WTC11 (cell line): ENCODE data around the gene ELN. TPM values are rescaled to one million over a fixed set of nuclear protein-coding genes. Genes with fewer than 3 reads are reported as not detected.

Source experiments
- ATAC-seq: fragments of 200-7000 bp; cut with Tn5 transposase; 2 replicates; pipeline ENCODE4 v1.10.0; 2021; ENCODE audit warnings: mild to moderate bottlenecking, moderate library complexity
- CTCF ChIA-PET: fragments of 300-600 bp; sonication (Branson Sonifier 250); formaldehyde crosslinking; loops from one replicate; lab custom pipeline; 2021; ENCODE audit warnings: antibody characterized with exemption; lab: Charles Lee
- POLR2A ChIA-PET: fragments of 350-600 bp; sonication (Branson Sonifier 250); formaldehyde crosslinking; loops from one replicate; lab custom pipeline; 2021; ENCODE audit warnings: antibody characterized with exemption; lab: Charles Lee
- DNase-seq: peaks from one replicate; pipeline ENCODE4 v3.0.0; 2021; ENCODE audit warnings: low spot score
- H3K27ac Mint-ChIP-seq: 2 replicates; pipeline ENCODE4 v1.8.0; 2021; ENCODE audit warnings: mixed read lengths
- H3K27me3 Mint-ChIP-seq: 2 replicates; pipeline ENCODE4 v1.8.0; 2021; ENCODE audit warnings: low read depth, mild to moderate bottlenecking, moderate library complexity, mixed read lengths
- H3K36me3 Mint-ChIP-seq: 2 replicates; pipeline ENCODE4 v1.8.0; 2021; ENCODE audit warnings: mixed read lengths
- H3K4me1 Mint-ChIP-seq: 2 replicates; pipeline ENCODE4 v1.8.0; 2022; ENCODE audit warnings: mixed read lengths
- H3K4me3 Mint-ChIP-seq: 2 replicates; pipeline ENCODE4 v1.8.0; 2021; ENCODE audit warnings: mild to moderate bottlenecking, moderate library complexity, mixed read lengths
- H3K9me3 Mint-ChIP-seq: 2 replicates; pipeline ENCODE4 v1.8.0; 2021; ENCODE audit warnings: mixed read lengths
- ATF3 ChIP-seq: sonication (generic); formaldehyde crosslinking; conservative IDR thresholded peaks from 2 replicates; pipeline ENCODE4 v1.8.1; 2022; ENCODE audit warnings: mild to moderate bottlenecking, missing genetic modification reagents
- E2F5 ChIP-seq: sonication (generic); formaldehyde crosslinking; IDR thresholded peaks from 2 replicates; pipeline ENCODE4 v1.8.1; 2022; ENCODE audit warnings: mild to moderate bottlenecking, moderate library complexity, missing genetic modification reagents
- ELF4 ChIP-seq: sonication (generic); formaldehyde crosslinking; IDR thresholded peaks from 2 replicates; pipeline ENCODE4 v1.8.1; 2022; ENCODE audit warnings: low read depth, mild to moderate bottlenecking, moderate library complexity, missing genetic modification reagents
- ETV6 ChIP-seq: sonication (generic); formaldehyde crosslinking; IDR thresholded peaks from 2 replicates; pipeline ENCODE4 v1.8.1; 2022; ENCODE audit warnings: mild to moderate bottlenecking, missing genetic modification reagents
- GABPB1 ChIP-seq: sonication (generic); formaldehyde crosslinking; IDR thresholded peaks from 2 replicates; pipeline ENCODE4 v1.8.1; 2023; ENCODE audit warnings: mild to moderate bottlenecking, missing genetic modification reagents
- IRF2 ChIP-seq: sonication (generic); formaldehyde crosslinking; IDR thresholded peaks from 2 replicates; pipeline ENCODE4 v1.8.0; 2022; ENCODE audit warnings: low read depth, missing genetic modification reagents, borderline replicate concordance
- JAZF1 ChIP-seq: fragments of 250-450 bp; sonication (Bioruptor Pico); IDR thresholded peaks from 2 replicates; pipeline ENCODE4 v1.9.0; 2021; ENCODE audit warnings: moderate library complexity, mild to moderate bottlenecking, inconsistent platforms
- JUN ChIP-seq: sonication (generic); formaldehyde crosslinking; IDR thresholded peaks from 2 replicates; pipeline ENCODE4 v1.8.0; 2023; ENCODE audit warnings: mild to moderate bottlenecking, missing genetic modification reagents
- KAT7 ChIP-seq: sonication (generic); formaldehyde crosslinking; IDR thresholded peaks from 2 replicates; pipeline ENCODE4 v1.8.1; 2023; ENCODE audit warnings: missing genetic modification reagents, mild to moderate bottlenecking, borderline replicate concordance
- MXD4 ChIP-seq: fragments of 250-450 bp; sonication (Bioruptor Pico); IDR thresholded peaks from 2 replicates; pipeline ENCODE4 v1.8.0; 2021; ENCODE audit warnings: mild to moderate bottlenecking, moderate library complexity, borderline replicate concordance
- NR2C2 ChIP-seq: sonication (generic); formaldehyde crosslinking; IDR thresholded peaks from 2 replicates; pipeline ENCODE4 v1.8.0; 2022; ENCODE audit warnings: mild to moderate bottlenecking, missing genetic modification reagents
- PREB ChIP-seq: sonication (generic); formaldehyde crosslinking; IDR thresholded peaks from 2 replicates; pipeline ENCODE4 v1.8.1; 2022; ENCODE audit warnings: mild to moderate bottlenecking, missing genetic modification reagents, moderate library complexity, borderline replicate concordance
- TCF7 ChIP-seq: sonication (generic); formaldehyde crosslinking; IDR thresholded peaks from 2 replicates; pipeline ENCODE4 v1.8.0; 2022; ENCODE audit warnings: mild to moderate bottlenecking, low read depth, missing genetic modification reagents, moderate library complexity
- ZNF232 ChIP-seq: sonication (generic); formaldehyde crosslinking; IDR thresholded peaks from 2 replicates; pipeline ENCODE4 v1.8.0; 2022; ENCODE audit warnings: mild to moderate bottlenecking, missing genetic modification reagents
- ZNF263 ChIP-seq: sonication (generic); formaldehyde crosslinking; IDR thresholded peaks from 2 replicates; pipeline ENCODE4 v1.8.1; 2022; ENCODE audit warnings: low read depth, mild to moderate bottlenecking, moderate library complexity, missing genetic modification reagents
- ZNF396 ChIP-seq: fragments of 250-450 bp; sonication (Bioruptor Pico); IDR thresholded peaks from 2 replicates; pipeline ENCODE4 v1.8.0; 2021; ENCODE audit warnings: mild to moderate bottlenecking, moderate library complexity, borderline replicate concordance
- ZNF416 ChIP-seq: fragments of 250-450 bp; sonication (Bioruptor Pico); IDR thresholded peaks from 2 replicates; pipeline ENCODE4 v1.9.0; 2021; ENCODE audit warnings: mild to moderate bottlenecking, inconsistent platforms
- total RNA-seq: library from RNA; stranded (reverse); gene quantifications from 3 replicates; pipeline ENCODE4 v1.2.3, GENCODE V29; 2021
- TF ChIP-seq, protein P1 (sequence below): fragments of 200-600 bp; IDR thresholded peaks from 2 replicates; pipeline ENCODE4 v1.8.0; 2022; ENCODE audit warnings: antibody characterized with exemption
- TF ChIP-seq, protein P2 (sequence below): sonication (generic); formaldehyde crosslinking; IDR thresholded peaks from 2 replicates; pipeline ENCODE4 v1.8.1; 2022; ENCODE audit warnings: low read depth, mild to moderate bottlenecking, moderate library complexity, missing genetic modification reagents, borderline replicate concordance
- TF ChIP-seq, protein P3 (sequence below): fragments of 250-450 bp; sonication (Bioruptor Pico); IDR thresholded peaks from 2 replicates; pipeline ENCODE4 v1.9.0; 2021; ENCODE audit warnings: mild to moderate bottlenecking

The ELN gene
- total RNA-seq, 1 experiment from 2014 or later, result 3.3 TPM

DNA sequence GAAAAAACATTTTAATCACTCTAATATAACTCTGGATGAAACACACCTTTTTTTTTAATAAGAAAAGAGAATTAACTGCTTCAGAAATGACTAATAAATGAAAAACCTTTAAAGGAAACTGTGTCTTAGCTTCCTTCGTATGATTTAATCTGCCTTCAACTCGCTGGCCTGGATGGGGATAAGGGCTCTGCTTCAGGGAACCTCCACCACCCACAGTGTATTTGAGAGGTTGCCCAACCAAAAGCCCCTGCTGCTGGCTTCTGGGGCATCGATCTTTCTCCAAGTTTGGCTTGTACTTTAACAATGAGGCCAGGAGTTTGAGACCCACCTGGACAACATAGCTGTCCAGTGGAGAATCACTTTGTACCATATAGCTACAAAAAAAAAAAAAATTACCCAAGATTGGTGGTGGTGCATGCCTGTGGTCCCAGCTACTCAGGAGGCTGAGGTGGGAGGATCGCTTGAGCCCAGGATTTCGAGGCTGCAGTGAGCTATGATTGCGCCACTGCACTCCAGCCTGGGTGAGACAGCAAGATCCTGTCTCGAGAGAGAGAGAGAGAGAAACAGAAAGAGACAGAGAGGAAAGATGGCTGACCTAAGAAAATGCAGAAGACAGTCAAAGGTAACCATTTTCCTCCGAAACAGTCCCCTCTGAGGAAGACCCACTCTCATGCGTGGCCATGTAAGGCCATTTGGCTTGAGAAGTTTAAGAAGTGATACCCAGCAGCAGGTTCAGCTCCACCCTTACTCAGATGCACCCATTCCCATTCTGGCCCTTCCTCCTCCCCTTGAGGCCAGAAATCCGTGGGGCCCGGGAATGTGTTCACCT, 42.0 kb downstream of the ELN start:
- Mint-ChIP-seq H3K27ac (no peak overlapping the region), H3K9me3 (no peaks in the 10 kb centered on the region), H3K4me3 (no peak overlapping the region), H3K27me3 (no peaks in the 10 kb centered on the region; the same call in 1 of the 2 replicates), H3K36me3 (no peaks in the 10 kb centered on the region), H3K4me1 (0 out of 2 replicates have a peak, but pooled peaks cover 2% of the 10 kb centered on the region)
- ChIA-PET POLR2A (interaction anchor here (0.7 kb wide), 1 partner anchor 99 kb away, joined by 4 read pairs; no protein-coding TSS in a partner anchor), CTCF (interaction anchor here (1.1 to 2.5 kb wide), 8 partner anchors 9 to 331 kb away, joined by 3 to 14 read pairs (median 4); no protein-coding TSS in a partner anchor)
- ATAC-seq (no peak), DNase-seq (no peak)
- TF ChIP-seq ZNF396 (CRISPR knock-in tag) (no peak), KAT7 (CRISPR knock-in tag) (no peak), ATF3 (no peak), E2F5 (CRISPR knock-in tag) (no peak), ZNF232 (no peak), ZNF263 (CRISPR knock-in tag) (no peak), GABPB1 (CRISPR knock-in tag) (no peak), ELF4 (CRISPR knock-in tag) (no peak), NR2C2 (no peak), JUN (CRISPR knock-in tag) (no peak), IRF2 (CRISPR knock-in tag) (no peak), MXD4 (no peak), PREB (CRISPR knock-in tag) (no peak), JAZF1 (CRISPR knock-in tag) (no peak), ETV6 (CRISPR knock-in tag) (no peak), TCF7 (no peak), ZNF416 (CRISPR knock-in tag) (no peak)
- TF ChIP-seq, protein P1, sequence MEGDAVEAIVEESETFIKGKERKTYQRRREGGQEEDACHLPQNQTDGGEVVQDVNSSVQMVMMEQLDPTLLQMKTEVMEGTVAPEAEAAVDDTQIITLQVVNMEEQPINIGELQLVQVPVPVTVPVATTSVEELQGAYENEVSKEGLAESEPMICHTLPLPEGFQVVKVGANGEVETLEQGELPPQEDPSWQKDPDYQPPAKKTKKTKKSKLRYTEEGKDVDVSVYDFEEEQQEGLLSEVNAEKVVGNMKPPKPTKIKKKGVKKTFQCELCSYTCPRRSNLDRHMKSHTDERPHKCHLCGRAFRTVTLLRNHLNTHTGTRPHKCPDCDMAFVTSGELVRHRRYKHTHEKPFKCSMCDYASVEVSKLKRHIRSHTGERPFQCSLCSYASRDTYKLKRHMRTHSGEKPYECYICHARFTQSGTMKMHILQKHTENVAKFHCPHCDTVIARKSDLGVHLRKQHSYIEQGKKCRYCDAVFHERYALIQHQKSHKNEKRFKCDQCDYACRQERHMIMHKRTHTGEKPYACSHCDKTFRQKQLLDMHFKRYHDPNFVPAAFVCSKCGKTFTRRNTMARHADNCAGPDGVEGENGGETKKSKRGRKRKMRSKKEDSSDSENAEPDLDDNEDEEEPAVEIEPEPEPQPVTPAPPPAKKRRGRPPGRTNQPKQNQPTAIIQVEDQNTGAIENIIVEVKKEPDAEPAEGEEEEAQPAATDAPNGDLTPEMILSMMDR, result no peak
- TF ChIP-seq, protein P2, sequence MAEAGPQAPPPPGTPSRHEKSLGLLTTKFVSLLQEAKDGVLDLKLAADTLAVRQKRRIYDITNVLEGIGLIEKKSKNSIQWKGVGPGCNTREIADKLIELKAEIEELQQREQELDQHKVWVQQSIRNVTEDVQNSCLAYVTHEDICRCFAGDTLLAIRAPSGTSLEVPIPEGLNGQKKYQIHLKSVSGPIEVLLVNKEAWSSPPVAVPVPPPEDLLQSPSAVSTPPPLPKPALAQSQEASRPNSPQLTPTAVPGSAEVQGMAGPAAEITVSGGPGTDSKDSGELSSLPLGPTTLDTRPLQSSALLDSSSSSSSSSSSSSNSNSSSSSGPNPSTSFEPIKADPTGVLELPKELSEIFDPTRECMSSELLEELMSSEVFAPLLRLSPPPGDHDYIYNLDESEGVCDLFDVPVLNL (CRISPR knock-in tag), result no peak
- TF ChIP-seq, protein P3, sequence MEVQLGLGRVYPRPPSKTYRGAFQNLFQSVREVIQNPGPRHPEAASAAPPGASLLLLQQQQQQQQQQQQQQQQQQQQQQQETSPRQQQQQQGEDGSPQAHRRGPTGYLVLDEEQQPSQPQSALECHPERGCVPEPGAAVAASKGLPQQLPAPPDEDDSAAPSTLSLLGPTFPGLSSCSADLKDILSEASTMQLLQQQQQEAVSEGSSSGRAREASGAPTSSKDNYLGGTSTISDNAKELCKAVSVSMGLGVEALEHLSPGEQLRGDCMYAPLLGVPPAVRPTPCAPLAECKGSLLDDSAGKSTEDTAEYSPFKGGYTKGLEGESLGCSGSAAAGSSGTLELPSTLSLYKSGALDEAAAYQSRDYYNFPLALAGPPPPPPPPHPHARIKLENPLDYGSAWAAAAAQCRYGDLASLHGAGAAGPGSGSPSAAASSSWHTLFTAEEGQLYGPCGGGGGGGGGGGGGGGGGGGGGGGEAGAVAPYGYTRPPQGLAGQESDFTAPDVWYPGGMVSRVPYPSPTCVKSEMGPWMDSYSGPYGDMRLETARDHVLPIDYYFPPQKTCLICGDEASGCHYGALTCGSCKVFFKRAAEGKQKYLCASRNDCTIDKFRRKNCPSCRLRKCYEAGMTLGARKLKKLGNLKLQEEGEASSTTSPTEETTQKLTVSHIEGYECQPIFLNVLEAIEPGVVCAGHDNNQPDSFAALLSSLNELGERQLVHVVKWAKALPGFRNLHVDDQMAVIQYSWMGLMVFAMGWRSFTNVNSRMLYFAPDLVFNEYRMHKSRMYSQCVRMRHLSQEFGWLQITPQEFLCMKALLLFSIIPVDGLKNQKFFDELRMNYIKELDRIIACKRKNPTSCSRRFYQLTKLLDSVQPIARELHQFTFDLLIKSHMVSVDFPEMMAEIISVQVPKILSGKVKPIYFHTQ, result no peak
